OCI-LY7 (cell line): ENCODE data around the gene CD300C.

ENCODE experiments used
- EZH2phosphoT487 ChIP-seq: fragments of 200-600 bp; sonication (generic); IDR thresholded peaks from 2 replicates; pipeline ENCODE4 v1.6.1; 2018; ENCODE audit warnings: low read depth, borderline replicate concordance, mild to moderate bottlenecking, mixed run types, antibody characterized with exemption, low read length, moderate library complexity, mixed read lengths
- TF ChIP-seq, protein P1 (sequence below): fragments of 200-600 bp; sonication (generic); conservative IDR thresholded peaks from 2 replicates; pipeline ENCODE4 v1.5.1; 2014; ENCODE audit warnings: mild to moderate bottlenecking, antibody characterized with exemption, low read length, moderate library complexity, mixed read lengths

DNA sequence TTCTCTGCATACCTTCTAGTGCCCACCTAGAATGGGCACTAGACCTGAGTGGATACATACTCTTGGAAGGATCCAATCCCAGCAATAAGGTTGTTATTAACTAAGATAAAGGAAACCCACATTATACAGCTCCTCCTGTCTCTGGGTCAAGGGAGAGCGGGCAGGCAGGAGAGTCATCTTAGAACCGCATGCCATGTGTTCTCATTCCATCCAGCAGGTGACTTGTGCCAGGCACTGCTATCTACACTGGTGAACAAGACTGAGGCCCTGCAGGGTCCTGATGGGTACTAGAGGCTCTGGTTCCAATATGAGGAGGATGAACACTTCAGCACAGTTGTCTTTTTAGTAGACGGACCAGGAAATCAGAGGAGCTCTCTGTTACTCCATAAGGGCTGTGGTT is 27.3 kb upstream of the CD300C start:
- TF ChIP-seq, protein P1, sequence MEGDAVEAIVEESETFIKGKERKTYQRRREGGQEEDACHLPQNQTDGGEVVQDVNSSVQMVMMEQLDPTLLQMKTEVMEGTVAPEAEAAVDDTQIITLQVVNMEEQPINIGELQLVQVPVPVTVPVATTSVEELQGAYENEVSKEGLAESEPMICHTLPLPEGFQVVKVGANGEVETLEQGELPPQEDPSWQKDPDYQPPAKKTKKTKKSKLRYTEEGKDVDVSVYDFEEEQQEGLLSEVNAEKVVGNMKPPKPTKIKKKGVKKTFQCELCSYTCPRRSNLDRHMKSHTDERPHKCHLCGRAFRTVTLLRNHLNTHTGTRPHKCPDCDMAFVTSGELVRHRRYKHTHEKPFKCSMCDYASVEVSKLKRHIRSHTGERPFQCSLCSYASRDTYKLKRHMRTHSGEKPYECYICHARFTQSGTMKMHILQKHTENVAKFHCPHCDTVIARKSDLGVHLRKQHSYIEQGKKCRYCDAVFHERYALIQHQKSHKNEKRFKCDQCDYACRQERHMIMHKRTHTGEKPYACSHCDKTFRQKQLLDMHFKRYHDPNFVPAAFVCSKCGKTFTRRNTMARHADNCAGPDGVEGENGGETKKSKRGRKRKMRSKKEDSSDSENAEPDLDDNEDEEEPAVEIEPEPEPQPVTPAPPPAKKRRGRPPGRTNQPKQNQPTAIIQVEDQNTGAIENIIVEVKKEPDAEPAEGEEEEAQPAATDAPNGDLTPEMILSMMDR = no peak
- no peak for TF ChIP-seq EZH2phosphoT487
